IPS-20b (cell line): ENCODE results near the gene ZNF165.
"Not testable (repeated sequence)": the region's sequence is repeated elsewhere in the genome, so short reads cannot be mapped to it uniquely, and the experiment has no call there.

Experiments used
- H3K27ac ChIP-seq: one replicate; pipeline ENCODE4 v1.5.1; 2013; ENCODE audit warnings: low read length
- H3K27me3 ChIP-seq: 2 replicates; pipeline ENCODE4 v1.6.1; 2013; ENCODE audit warnings: mild to moderate bottlenecking, low read length, inconsistent platforms; ENCODE audit not compliant: insufficient read depth
- H3K36me3 ChIP-seq: 2 replicates; pipeline ENCODE4 v1.6.1; 2013; ENCODE audit warnings: low read depth, mild to moderate bottlenecking, inconsistent platforms, low read length, moderate library complexity; ENCODE audit not compliant: insufficient read depth
- H3K4me1 ChIP-seq: 2 replicates; pipeline ENCODE4 v1.6.1; 2013; ENCODE audit warnings: mild to moderate bottlenecking, control low read depth, inconsistent platforms, low read length, moderate library complexity; ENCODE audit not compliant: insufficient read depth
- H3K4me3 ChIP-seq: 2 replicates; pipeline ENCODE4 v1.5.1; 2013; ENCODE audit warnings: mild to moderate bottlenecking, low read length, inconsistent platforms
- H3K9ac ChIP-seq: 2 replicates; pipeline ENCODE4 v1.6.1; 2013; ENCODE audit warnings: low read depth, mild to moderate bottlenecking, inconsistent platforms, low read length, moderate library complexity
- H3K9me3 ChIP-seq: 2 replicates; pipeline ENCODE4 v1.6.1; 2013; ENCODE audit warnings: mild to moderate bottlenecking, low read depth, low read length, inconsistent platforms; ENCODE audit not compliant: insufficient read depth

The ZNF165 gene

GRCh38 chr6:28090917-28091586 lies 10.7 kb downstream of the ZNF165 start:
- H3K36me3 ChIP-seq: peaks cover 50% of the 10 kb centered on the region
- peaks cover 36% of the 10 kb centered on the region for H3K9me3 ChIP-seq
- no peak overlapping the region for H3K27ac ChIP-seq
- H3K4me3 ChIP-seq: no peak overlapping the region
- H3K9ac ChIP-seq: no peak overlapping the region
- H3K4me1 ChIP-seq: no peaks in the 10 kb centered on the region
- H3K27me3 ChIP-seq: no peaks in the 10 kb centered on the region

- H3K4me1 ChIP-seq, H3K27ac ChIP-seq, H3K36me3 ChIP-seq, H3K9ac ChIP-seq, H3K4me3 ChIP-seq: not testable (repeated sequence)
- H3K27me3 ChIP-seq: peaks cover 17% of the 10 kb centered on the region
- peaks cover 12% of the 10 kb centered on the region; the same call in 1 of the 2 replicates for H3K9me3 ChIP-seq
Measured at GRCh38 chr6:28102222-28102621, 21.9 kb downstream of the ZNF165 start.

GRCh38 chr6:28102699-28103098 lies 22.3 kb downstream of the ZNF165 start:
- not testable (repeated sequence) for H3K4me1 ChIP-seq, H3K36me3 ChIP-seq, H3K9ac ChIP-seq, H3K4me3 ChIP-seq, H3K27ac ChIP-seq
- peaks cover 17% of the 10 kb centered on the region for H3K27me3 ChIP-seq
- H3K9me3 ChIP-seq: peaks cover 12% of the 10 kb centered on the region; the same call in 1 of the 2 replicates

GRCh38 chr6:28104392-28105244 lies 24.2 kb downstream of the ZNF165 start:
- H3K36me3 ChIP-seq: no peaks in the 10 kb centered on the region
- peak overlapping the region; percentile 85; the same call in 1 of the 2 replicates for H3K9ac ChIP-seq
- no peaks in the 10 kb centered on the region for H3K9me3 ChIP-seq
- H3K4me3 ChIP-seq: peak overlapping the region; percentile 83
- H3K4me1 ChIP-seq: no peaks in the 10 kb centered on the region
- peaks cover 28% of the 10 kb centered on the region for H3K27me3 ChIP-seq
- no peak overlapping the region for H3K27ac ChIP-seq

GRCh38 chr6:28105245-28105639 lies 24.9 kb downstream of the ZNF165 start:
- Histone ChIP-seq H3K27ac (no peak overlapping the region), H3K9ac (peak overlapping the region; percentile 85; the same call in 1 of the 2 replicates)

GRCh38 chr6:28107506-28107905 lies 27.1 kb downstream of the ZNF165 start:
- H3K36me3 ChIP-seq: no peaks in the 10 kb centered on the region
- no peak overlapping the region for H3K27ac ChIP-seq
- H3K4me3 ChIP-seq: no peak overlapping the region
- H3K9me3 ChIP-seq: no peaks in the 10 kb centered on the region
- H3K27me3 ChIP-seq: peaks cover 33% of the 10 kb centered on the region
- no peak overlapping the region for H3K9ac ChIP-seq
- no peaks in the 10 kb centered on the region for H3K4me1 ChIP-seq

More at GRCh38 chr6:28105245-28105639, 24.9 kb downstream of the ZNF165 start:
- peaks cover 28% of the 10 kb centered on the region for H3K27me3 ChIP-seq
- H3K9me3 ChIP-seq: no peaks in the 10 kb centered on the region
- H3K36me3 ChIP-seq: no peaks in the 10 kb centered on the region
- peak overlapping the region; percentile 83 for H3K4me3 ChIP-seq
- H3K4me1 ChIP-seq: no peaks in the 10 kb centered on the region

- H3K27me3 ChIP-seq: peaks cover 18% of the 10 kb centered on the region
- H3K9ac ChIP-seq: no peak overlapping the region
- no peak overlapping the region for H3K27ac ChIP-seq
- H3K4me1 ChIP-seq: no peaks in the 10 kb centered on the region
- no peaks in the 10 kb centered on the region for H3K9me3 ChIP-seq
- H3K4me3 ChIP-seq: no peak overlapping the region
- peaks cover 10% of the 10 kb centered on the region for H3K36me3 ChIP-seq
Measured at GRCh38 chr6:28111964-28112363, 31.6 kb downstream of the ZNF165 start.

- Histone ChIP-seq H3K9me3 (no peaks in the 10 kb centered on the region), H3K4me3 (no peak overlapping the region), H3K9ac (no peak overlapping the region), H3K27ac (no peak overlapping the region), H3K27me3 (peaks cover 8% of the 10 kb centered on the region), H3K4me1 (no peaks in the 10 kb centered on the region), H3K36me3 (peaks cover 20% of the 10 kb centered on the region)
Measured at GRCh38 chr6:28115799-28116198, 35.4 kb downstream of the ZNF165 start.

GRCh38 chr6:28117386-28118050 lies 37.1 kb downstream of the ZNF165 start:
- Histone ChIP-seq H3K27me3 (peaks cover 3% of the 10 kb centered on the region; the same call in 1 of the 2 replicates), H3K36me3 (peaks cover 20% of the 10 kb centered on the region), H3K27ac (no peak overlapping the region), H3K9ac (no peak overlapping the region), H3K9me3 (no peaks in the 10 kb centered on the region), H3K4me1 (no peaks in the 10 kb centered on the region), H3K4me3 (no peak overlapping the region)

GRCh38 chr6:28118217-28118616 lies 37.8 kb downstream of the ZNF165 start:
- Histone ChIP-seq H3K36me3 (peaks cover 20% of the 10 kb centered on the region), H3K27ac (no peak overlapping the region), H3K9ac (no peak overlapping the region), H3K4me3 (no peak overlapping the region), H3K4me1 (no peaks in the 10 kb centered on the region), H3K27me3 (no peaks in the 10 kb centered on the region), H3K9me3 (no peaks in the 10 kb centered on the region)

- H3K27me3 ChIP-seq: no peaks in the 10 kb centered on the region
- no peak overlapping the region for H3K4me3 ChIP-seq
- H3K36me3 ChIP-seq: peaks cover 24% of the 10 kb centered on the region
- H3K27ac ChIP-seq: no peak overlapping the region
- no peak overlapping the region for H3K9ac ChIP-seq
- no peaks in the 10 kb centered on the region for H3K4me1 ChIP-seq
- no peaks in the 10 kb centered on the region for H3K9me3 ChIP-seq
Measured at GRCh38 chr6:28121876-28122275, 41.5 kb downstream of the ZNF165 start.
